GM18951 (cell line): Measurements from ENCODE around the gene TECTB.

ENCODE experiments used
- POLR2A ChIP-seq: IDR thresholded peaks from 4 replicates; pipeline ENCODE4 v1.6.1; 2011; ENCODE audit warnings: mild to moderate bottlenecking; ENCODE audit not compliant: insufficient read length, insufficient read depth; ENCODE audit errors: extremely low read depth
- in situ Hi-C: fragments of 300-500 bp; cut with MboI; formaldehyde crosslinking; loops from one replicate; pipeline ENCODE4 v1.12.0; 2022; ENCODE audit warnings: low sequenced_read_pairs, mixed read lengths, inconsistent platforms; ENCODE audit not compliant: unreplicated experiment

Gene TECTB

GRCh38 chr10:112304267-112304859 lies 21.2 kb downstream of the TECTB start:
- in situ Hi-C loops: loop anchor here (25.0 kb wide), 1 partner anchor 167 kb away; no protein-coding TSS in a partner anchor
- TF ChIP-seq POLR2A: no peak

GRCh38 chr10:112307358-112308124 lies 24.3 kb downstream of the TECTB start:
- in situ Hi-C loops: loop anchor here (25.0 kb wide), 1 partner anchor 170 kb away; no protein-coding TSS in a partner anchor
- TF ChIP-seq POLR2A: no peak

GRCh38 chr10:112308125-112308502 lies 24.9 kb downstream of the TECTB start:
- TF ChIP-seq POLR2A: no peak
- in situ Hi-C loops: loop anchor here (25.0 kb wide), 1 partner anchor 171 kb away; no protein-coding TSS in a partner anchor

GRCh38 chr10:112311481-112311880 lies 28.3 kb downstream of the TECTB start:
- in situ Hi-C loops: loop anchor here (25.0 kb wide), 1 partner anchor 174 kb away; no protein-coding TSS in a partner anchor
- TF ChIP-seq POLR2A: no peak

DNA sequence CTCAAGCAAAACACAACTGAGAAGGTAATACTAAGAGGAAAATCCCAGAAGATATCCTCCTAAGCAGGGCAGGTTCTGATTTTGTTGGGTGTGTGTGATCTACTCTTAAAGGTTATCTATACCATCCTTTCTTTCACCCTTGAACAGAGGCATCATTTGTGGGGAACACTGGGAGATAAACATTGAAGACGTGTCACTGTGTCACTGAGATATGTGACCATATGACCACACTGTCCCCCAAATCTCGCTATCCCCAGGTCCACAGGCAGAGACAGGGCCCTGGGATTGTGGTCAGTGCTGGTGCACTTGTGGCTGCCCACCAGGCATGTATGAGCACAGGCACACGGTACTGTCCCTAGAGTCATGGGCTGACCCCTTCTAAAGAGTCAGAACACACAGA lies 30.0 kb downstream of the TECTB start:
- in situ Hi-C loops: loop anchor here (25.0 kb wide), 1 partner anchor 176 kb away; no protein-coding TSS in a partner anchor
- no peak for TF ChIP-seq POLR2A

- in situ Hi-C loops: loop anchor here (25.0 kb wide), 1 partner anchor 177 kb away; no protein-coding TSS in a partner anchor
- no peak for TF ChIP-seq POLR2A
These were observed 30.7 kb downstream of the TECTB start for GRCh38 chr10:112313911-112314310.

GRCh38 chr10:112314822-112315474 lies 31.7 kb downstream of the TECTB start:
- no peak for TF ChIP-seq POLR2A
- in situ Hi-C loops: loop anchor here (25.0 kb wide), 1 partner anchor 178 kb away; no protein-coding TSS in a partner anchor

DNA sequence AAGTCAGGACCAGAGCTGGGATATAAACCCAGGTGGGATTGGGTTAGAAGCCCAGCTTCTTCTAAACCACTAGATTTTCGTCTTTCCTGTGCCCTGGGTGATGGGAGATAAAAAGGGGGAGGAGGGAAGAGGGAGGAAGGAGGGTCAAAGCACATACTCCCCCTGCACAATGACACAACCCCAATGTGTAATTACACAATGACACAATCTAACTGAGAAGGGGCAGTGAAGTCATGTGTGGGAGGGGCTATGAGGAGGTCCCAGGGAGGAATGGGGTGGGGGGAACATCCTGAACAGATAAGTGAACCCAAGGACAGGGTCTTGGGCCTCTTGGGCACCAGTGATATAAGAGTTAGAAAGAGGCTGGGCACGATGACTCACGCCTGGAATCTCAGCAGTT lies 44.5 kb downstream of the TECTB start:
- no peak for TF ChIP-seq POLR2A

DNA sequence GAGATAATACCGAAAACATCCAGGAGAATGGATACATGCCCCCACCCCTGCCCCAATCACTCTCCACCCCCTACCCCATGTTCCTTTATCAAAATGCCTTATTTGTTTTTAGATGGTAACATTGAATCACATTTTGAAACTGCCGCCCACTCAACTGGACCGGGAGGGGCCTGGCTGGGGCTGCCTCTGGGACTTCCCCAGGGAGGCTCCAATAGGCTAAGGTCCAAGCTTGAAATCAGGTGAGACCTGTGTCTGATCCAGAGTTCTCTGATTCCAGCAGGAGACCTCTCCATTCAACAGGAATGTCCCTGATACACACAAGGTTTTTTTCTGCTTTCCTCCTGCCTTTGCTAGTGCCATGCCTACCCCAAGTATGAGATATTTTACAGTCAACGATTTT lies 47.0 kb downstream of the TECTB start:
- no peak for TF ChIP-seq POLR2A
- in situ Hi-C loops: no loop called here

More for the DNA sequence above, 44.5 kb downstream of the TECTB start:
- in situ Hi-C loops: no loop called here

GRCh38 chr10:112330607-112331160 lies 47.5 kb downstream of the TECTB start:
- TF ChIP-seq POLR2A: no peak
- in situ Hi-C loops: no loop called here

GRCh38 chr10:112332022-112332421 lies 48.8 kb downstream of the TECTB start:
- no peak for TF ChIP-seq POLR2A
- in situ Hi-C loops: no loop called here

DNA sequence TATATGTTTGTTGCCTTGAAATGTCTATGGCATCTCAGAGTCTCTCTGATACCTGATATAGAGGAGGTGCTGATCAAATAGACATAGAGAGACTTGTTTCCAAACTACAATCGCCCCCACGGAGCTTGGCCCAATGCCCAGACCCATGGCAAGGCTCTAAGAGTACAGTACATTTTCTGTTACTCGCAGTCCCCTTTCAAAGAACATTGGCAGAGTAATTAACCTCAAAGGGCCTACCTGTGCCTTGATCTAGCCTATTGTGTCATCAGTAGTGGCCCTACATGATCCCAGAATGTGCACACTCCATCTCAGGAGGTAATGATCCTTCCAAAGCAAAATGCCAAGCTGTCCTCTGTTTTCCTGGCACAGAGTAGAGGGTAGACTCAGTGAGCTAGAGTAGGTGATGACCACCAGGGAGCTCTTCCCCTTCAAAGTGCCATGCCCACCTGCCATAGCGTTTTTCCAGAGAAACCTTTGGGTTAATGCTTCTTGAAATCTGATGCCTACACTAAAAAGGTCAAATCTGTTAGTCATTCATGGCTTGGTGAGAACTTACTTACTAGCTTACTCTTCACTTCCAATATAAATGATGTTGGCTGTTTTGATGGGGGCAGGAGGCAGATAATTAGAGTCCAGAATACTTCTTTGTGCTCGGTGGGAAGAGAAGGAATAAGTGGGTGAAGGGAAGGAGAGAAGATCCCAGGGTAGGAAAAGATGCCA lies 49.5 kb downstream of the TECTB start:
- TF ChIP-seq POLR2A: no peak
- in situ Hi-C loops: no loop called here
